ENCODE data around the gene DNAH17. TPM values are rescaled to one million over a fixed set of nuclear protein-coding genes. Genes with fewer than 3 reads are reported as not detected.

The DNAH17 gene
- polyA plus RNA-seq, 1 of the 3 experiments (the other 2 are of a cell fraction) = not detected

- WGBS (ENCODE audit: low lambda C conversion rate) = 85% methylated on average over 20 of the region's 27 CpGs
- H3K36me3 ChIP-seq (replicated peaks in 1 of 2; ENCODE audit: control insufficient read depth in 1 of 2, insufficient read depth in 2 of 2, low read length in 1 of 2) = no peaks in the 10 kb centered on the region
- ChIA-PET POLR2A (no interaction called here), CTCF (interaction anchor here (12.1 kb wide), 1 partner anchor 206 kb away, joined by 351 read pairs; no protein-coding TSS in a partner anchor)
- H3K27me3 ChIP-seq (ENCODE audit: insufficient read depth) = no peaks in the 10 kb centered on the region
- no peak overlapping the region for H3K4me3 ChIP-seq (ENCODE audit: low read depth in 2 of 2, low read length in 1 of 2)
- no peaks in the 10 kb centered on the region for H4K20me1 ChIP-seq (ENCODE audit: insufficient read depth)
- H3K79me2 ChIP-seq (ENCODE audit: insufficient read depth) = no peaks in the 10 kb centered on the region
- no peaks in the 10 kb centered on the region for H3K9me3 ChIP-seq
- H3F3A ChIP-seq (replicated peaks; ENCODE audit: insufficient read depth) = no peaks in the 10 kb centered on the region
- no peak overlapping the region for H2AFZ ChIP-seq (ENCODE audit: low read depth)
- no peak overlapping the region for H3K4me2 ChIP-seq
- DNase-seq = no peak
- peaks cover 0 to 25% of the 10 kb centered on the region in 2 experiments; a peak in 1 of 4 replicates for H3K4me1 ChIP-seq (ENCODE audit: control insufficient read depth in 1 of 2, insufficient read depth in 2 of 2, low read depth in 1 of 2, low read length in 1 of 2)
- no peaks in the 10 kb centered on the region for H3K9me2 ChIP-seq
- TF ChIP-seq RCOR1 (IDR thresholded peaks at IDR 0.05; ENCODE audit: low read length) = no peak
- TF ChIP-seq ELF1 (IDR thresholded peaks at IDR 0.05) = no peak
- no peak for TF ChIP-seq EP300 (IDR thresholded peaks at IDR 0.05; ENCODE audit: borderline replicate concordance in 1 of 2, low read depth in 1 of 2, low read length in 1 of 2)
- no peak for TF ChIP-seq RXRA (IDR thresholded peaks at IDR 0.05; ENCODE audit: borderline replicate concordance, low read depth)
- no peak for TF ChIP-seq TEAD4 (IDR thresholded peaks at IDR 0.05; ENCODE audit: borderline replicate concordance, insufficient read depth)
- TF ChIP-seq FOSL2 (IDR thresholded peaks at IDR 0.05; ENCODE audit: borderline replicate concordance, low read depth) = no peak
- no peak for TF ChIP-seq TCF12 (IDR thresholded peaks at IDR 0.05)
- TF ChIP-seq PBX3 (IDR thresholded peaks at IDR 0.05) = no peak
- no peak for TF ChIP-seq NFIC (IDR thresholded peaks at IDR 0.05; ENCODE audit: borderline replicate concordance)
- TF ChIP-seq CHD2 (IDR thresholded peaks at IDR 0.05; ENCODE audit: low read length, partially characterized antibody) = no peak
- TF ChIP-seq JUND (IDR thresholded peaks at IDR 0.05) = no peak
- no peak for TF ChIP-seq MAX (IDR thresholded peaks at IDR 0.05; ENCODE audit: low read depth)
- no peak for TF ChIP-seq MEF2A (IDR thresholded peaks at IDR 0.05; ENCODE audit: borderline replicate concordance, low read depth)
- TF ChIP-seq CTCF (IDR thresholded peaks at IDR 0.05) = no peak
- no peak for TF ChIP-seq REST (IDR thresholded peaks at IDR 0.05; ENCODE audit: low read depth, low read length)
- TF ChIP-seq NRF1 (IDR thresholded peaks at IDR 0.05; ENCODE audit: low read depth, low read length) = no peak
- TF ChIP-seq SMC3 (IDR thresholded peaks at IDR 0.05; ENCODE audit: low read depth, low read length) = no peak
- TF ChIP-seq FOXJ3 (CRISPR knock-in tag; IDR thresholded peaks at IDR 0.05) = no peak
- TF ChIP-seq ZBTB33 (IDR thresholded peaks at IDR 0.05; ENCODE audit: borderline replicate concordance, low read depth) = no peak
- no peak overlapping the region for H3K27ac ChIP-seq (ENCODE audit: low read depth in 2 of 2, low read length in 1 of 2)
- no peak overlapping the region for H3K9ac ChIP-seq
These were observed 75.8 kb downstream of the DNAH17 start for GRCh38 chr17:78501241-78502036.

All from SK-N-SH (cell line).